Stimulated activated CD4-positive, alpha-beta T cell treated with anti-CD3 and anti-CD28 coated beads, Interleukin-1b, Interleukin-23, amount 100 ng/mL, for 4 hours (primary cell): ENCODE measurements around the gene SLK.

Experiments used
- DNase-seq, 2 donors: peaks; one replicate each; pipeline ENCODE4 v3.0.0-alpha.2; 2020; ENCODE audit warnings: low read depth in 2 of 2

The SLK gene

GRCh38 chr10:104033401-104033930, 66.5 kb downstream of the SLK start:
- DNase-seq = no peak

- no peak for DNase-seq
Measured at GRCh38 chr10:104033966-104034365, 67.0 kb downstream of the SLK start.

GRCh38 chr10:104034401-104035193, 67.7 kb downstream of the SLK start:
- no peak for DNase-seq

DNA sequence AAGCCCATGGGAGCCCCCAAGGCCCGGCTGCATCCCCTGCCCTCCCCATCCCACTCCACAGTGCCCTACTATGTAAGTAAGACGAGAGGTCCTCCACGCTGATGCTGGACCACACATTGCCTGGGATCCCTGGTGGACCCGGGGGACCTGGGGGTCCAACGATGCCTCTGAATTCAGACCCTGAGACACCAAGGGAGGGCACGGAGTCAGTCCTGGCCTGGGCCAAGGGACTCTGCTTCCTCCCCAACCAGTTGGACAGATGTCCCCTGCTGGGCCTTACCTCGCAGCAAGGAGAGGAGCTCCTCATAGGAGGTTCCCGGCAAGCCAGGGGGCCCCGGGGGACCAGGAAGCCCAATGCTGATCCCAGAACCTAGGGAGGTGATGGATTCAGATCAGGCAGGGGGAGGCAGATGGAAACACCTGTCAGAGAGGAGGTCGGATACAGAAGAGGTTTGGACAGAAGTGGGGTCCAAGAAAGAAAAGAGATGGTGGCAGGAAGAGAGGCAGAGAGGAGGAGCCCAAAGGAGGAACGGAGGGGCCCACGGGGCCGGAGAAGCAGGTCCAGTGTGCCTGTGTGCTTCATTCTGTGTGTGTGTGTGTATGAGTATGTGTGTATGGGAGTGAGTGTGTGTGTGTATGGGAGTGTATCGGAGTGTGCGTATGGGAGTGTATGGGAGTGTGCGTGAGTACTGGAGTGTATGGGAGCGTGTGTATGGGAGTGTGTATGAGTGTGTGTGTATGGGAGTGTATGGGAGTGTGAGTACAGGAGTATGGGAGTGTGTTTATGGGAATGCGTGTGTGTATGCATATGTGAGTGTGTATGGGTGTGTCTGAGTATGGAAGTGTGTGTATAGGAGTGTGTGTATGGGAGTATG, 68.5 kb downstream of the SLK start:
- DNase-seq = no peak

DNA sequence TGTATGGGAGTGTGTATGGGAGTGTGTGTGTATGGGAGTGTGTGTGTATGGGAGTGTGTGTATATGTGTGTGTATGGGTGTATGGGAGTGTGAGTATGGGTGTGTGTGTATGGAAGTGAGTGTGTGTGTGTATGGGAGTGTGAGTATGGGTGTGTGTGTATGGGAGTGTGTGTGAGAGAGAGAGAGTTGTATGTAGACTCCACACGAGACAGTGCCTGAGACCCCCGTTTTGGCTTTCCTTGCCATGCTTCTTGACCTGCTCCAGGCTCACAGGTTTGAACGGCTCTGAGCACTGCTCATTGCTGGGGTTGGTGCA, 69.1 kb downstream of the SLK start:
- DNase-seq = no peak

DNA sequence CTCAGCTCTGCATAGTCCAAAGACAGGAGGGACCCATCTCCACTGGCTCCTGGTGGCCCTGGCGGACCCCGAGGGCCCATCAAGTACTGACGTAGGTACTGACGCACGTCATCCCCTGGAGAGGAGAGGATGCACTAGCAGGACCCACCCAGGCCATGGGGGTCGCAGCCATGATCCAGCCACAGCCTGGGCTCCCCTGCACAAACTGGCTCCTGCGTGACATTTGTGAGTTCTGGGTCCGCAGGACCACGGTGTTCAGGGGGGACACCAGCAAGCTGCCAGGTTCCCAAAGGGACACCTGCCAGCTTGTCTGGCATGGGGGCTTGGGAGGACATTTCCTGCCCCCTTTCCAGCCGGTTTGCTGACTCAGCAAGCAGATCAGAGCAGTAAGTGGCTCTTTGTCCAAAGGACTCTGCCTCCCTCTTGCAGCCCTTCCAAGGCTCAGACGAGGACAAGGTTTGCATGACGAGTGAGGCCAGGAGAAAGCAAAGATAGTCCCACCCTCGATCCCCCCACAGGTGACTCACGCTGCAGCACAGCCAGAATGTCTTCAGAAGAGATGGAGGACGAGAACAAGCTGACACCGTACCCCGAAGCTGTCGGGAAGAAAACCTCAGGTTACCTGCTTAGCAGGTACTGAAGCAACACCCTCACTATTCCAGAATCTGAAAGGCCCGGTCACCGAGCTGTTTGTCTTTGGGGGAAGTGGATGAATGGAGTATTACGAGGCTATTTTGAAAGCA, 69.7 kb downstream of the SLK start:
- no peak for DNase-seq

DNA sequence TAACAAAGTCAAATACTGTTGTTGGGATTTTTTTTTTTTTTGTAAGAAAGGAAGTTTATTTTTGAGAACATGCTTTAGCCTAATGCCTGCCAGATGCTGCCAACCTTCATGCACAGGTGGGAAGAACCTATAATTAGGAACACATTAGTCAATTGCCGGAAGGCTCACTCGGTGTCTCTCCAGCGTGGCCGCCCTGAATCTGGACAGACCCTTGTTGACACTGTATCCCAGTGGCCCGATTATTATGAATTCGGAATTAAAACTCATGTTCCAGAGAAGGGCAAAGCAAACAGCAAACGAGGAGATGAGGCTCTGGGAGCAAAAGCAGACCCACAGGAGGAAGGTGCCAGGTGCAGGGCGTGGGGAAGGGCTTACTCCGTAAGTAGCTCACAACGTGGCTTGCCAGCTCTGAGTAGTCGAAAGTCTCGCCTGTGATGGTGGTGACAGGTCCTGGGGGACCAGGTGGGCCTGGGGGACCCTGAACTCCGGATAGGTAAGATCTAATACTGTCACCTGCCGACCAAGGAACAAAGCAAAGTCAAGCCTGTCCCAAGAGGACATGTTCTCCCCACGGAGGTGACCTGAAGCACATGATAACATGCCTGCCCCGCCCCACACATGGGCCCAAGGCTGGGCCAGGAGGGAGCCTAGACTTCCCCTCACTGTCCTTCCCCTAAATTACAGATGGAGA, 70.5 kb downstream of the SLK start:
- no peak for DNase-seq

DNA sequence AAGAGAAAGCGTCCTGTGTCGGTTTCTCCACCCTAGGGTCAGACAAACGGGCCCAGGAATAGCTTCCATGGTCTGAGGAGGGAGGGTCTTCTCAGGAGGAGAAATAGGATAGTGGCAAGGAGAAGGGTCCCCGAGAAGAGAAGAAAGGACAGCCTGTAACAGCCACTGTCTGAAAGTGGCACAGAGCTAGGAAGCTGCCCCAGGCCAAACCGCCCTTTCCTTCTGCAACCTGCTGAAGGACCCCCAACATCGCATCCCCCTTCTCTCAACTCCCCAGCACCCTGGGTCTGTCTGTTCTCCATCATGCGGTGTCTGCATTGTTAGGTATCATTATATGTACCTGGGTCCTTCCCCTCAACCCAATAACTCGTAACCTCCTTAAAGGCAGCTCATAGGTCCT, 71.6 kb downstream of the SLK start:
- no peak for DNase-seq

- no peak for DNase-seq
Measured at GRCh38 chr10:104038958-104039752, 72.2 kb downstream of the SLK start.

GRCh38 chr10:104040382-104040781, 73.4 kb downstream of the SLK start:
- no peak for DNase-seq

DNA sequence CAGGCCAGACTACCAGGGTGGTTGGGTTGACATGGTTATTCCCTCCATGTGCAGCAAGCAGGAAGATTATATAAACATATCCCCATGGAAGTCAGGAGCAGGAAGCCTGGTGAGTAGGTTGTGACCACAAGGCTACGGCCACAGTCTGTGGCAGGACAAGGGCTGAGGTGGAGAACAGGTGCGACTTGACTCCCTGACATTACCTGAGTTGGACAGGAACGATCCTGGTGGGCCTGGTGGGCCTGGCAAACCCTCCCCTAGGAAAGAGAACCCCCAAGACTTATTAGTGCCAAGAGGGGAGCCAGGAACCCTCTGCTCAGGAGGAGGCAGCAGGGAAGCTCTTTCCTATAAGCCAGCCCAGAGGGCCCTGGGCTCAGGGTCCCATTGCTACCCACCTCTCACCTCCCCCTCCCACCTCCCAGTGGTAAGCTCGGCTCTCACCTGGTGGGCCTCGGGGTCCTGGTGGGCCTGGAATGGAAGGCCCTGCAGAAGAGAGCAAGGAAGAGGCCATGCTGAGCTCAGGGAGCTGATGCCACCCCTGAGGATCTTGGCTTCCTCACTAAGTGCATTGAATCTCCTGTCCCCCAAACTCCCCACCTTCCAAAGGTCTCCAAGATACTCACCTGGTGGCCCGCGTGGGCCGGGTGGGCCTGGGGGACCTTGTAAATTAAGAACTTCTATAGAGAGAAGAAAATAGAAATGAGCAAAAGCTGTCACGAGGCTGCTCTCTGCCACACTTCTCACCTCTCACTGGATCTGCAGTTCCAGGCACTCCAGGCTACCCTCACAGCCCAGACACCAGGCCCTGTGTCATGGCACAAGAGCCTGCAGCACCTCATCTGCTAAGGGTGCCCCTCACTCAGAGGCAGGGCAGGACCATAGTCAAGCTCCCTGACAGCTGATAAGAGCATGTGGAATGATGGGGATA, 74.2 kb downstream of the SLK start:
- no peak for DNase-seq

- no peak for DNase-seq
Measured at GRCh38 chr10:104041891-104042535, 75.1 kb downstream of the SLK start.

- DNase-seq = no peak
Measured at GRCh38 chr10:104043185-104043830, 76.4 kb downstream of the SLK start.

DNA sequence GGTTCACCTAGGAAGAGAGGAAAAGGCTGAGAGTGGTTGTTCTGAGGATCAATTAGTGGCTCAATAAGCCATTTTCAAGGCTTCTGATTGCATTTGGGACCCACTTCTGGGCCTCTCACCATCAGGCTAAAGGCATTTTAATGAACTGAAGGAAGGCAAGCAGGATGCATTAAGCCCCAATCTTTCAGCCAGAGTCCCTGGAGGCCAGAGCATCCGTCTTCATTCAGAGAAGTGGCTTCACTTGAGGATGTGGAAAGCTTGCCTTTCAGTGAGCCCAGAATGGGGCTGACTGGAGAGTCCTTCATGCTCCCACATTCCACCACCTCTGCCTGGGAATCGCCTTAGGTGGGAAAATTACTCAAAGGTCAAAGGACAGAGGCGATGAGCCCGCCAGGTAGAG, 76.9 kb downstream of the SLK start:
- no peak for DNase-seq

GRCh38 chr10:104045151-104046089, 78.5 kb downstream of the SLK start:
- no peak for DNase-seq

- DNase-seq = no peak
Measured at GRCh38 chr10:104046651-104047050, 79.7 kb downstream of the SLK start.

DNA sequence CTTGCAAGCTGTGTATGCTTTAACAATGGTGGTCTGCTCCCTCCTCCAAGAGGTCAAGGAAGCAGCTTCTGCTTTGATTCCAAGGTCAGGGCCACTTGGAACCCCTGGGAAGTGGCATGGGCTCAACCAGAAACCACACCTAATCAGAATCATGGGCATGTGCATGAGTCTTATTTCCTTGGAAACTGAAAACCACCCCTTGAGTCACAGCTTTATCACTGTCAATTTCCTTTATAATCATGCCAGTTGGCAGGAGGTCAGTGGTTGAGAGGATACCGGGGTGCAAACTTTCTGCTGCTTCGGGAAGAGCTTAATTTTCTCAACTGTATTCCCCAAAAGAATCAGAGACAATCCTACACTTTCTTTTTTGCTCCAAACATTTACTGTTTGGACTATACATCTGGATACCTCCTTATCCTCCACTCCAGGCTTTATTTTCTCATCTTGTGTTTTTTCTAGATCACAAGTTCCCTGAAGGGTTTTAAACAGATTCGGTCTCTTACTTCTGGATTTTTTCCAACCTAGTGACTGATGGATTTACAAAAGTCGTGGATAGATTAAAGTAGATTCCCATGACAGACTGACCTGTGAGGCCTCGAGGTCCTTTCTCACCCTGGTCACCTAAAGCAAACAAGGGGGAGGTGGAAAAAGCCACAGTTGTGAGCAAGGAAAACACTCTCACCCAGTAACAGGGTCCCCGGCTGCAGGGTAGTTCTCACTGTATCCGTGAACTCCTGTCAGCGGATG, 82.7 kb downstream of the SLK start:
- no peak for DNase-seq
